Non-pigmented ciliary epithelial cell (primary cell): ENCODE results near the gene USP7.
"Not testable (repeated sequence)": the region's sequence is repeated elsewhere in the genome, so short reads cannot be mapped to it uniquely, and the experiment has no call there.

Experiments
- DNase-seq: peaks from one replicate; pipeline ENCODE4 v3.0.0-alpha.2; 2010; ENCODE audit warnings: low read depth

Gene USP7

GRCh38 chr16:8972843-8973586 is 9.3 kb upstream of the USP7 start:
- no peak for DNase-seq

- DNase-seq, result no peak
These were observed 7.7 kb upstream of the USP7 start for GRCh38 chr16:8971416-8971815.

- not testable (repeated sequence) for DNase-seq
These were observed 5.6 kb upstream of the USP7 start for GRCh38 chr16:8969202-8969897.

GRCh38 chr16:8968054-8968453 is 4.3 kb upstream of the USP7 start:
- DNase-seq, result not testable (repeated sequence)

- no peak for DNase-seq
These were observed 3.6 kb upstream of the USP7 start for GRCh38 chr16:8967132-8967821.

GRCh38 chr16:8966817-8967131 is 3.1 kb upstream of the USP7 start:
- DNase-seq, result no peak

GRCh38 chr16:8964462-8964861 is 756 bp upstream of the USP7 start:
- no peak for DNase-seq

- no peak for DNase-seq
These were observed 491 bp downstream of the USP7 start for GRCh38 chr16:8963010-8963820.

- DNase-seq, result no peak
These were observed 1.2 kb downstream of the USP7 start for GRCh38 chr16:8962393-8963009.

GRCh38 chr16:8961811-8962390 is 1.8 kb downstream of the USP7 start:
- DNase-seq, result no peak

GRCh38 chr16:8960788-8961109 is 3.0 kb downstream of the USP7 start:
- no peak for DNase-seq

- no peak for DNase-seq
These were observed 3.6 kb downstream of the USP7 start for GRCh38 chr16:8959921-8960787.

- DNase-seq, result no peak
These were observed 5.2 kb downstream of the USP7 start for GRCh38 chr16:8958344-8959167.

- DNase-seq, result no peak
These were observed 6.1 kb downstream of the USP7 start for GRCh38 chr16:8957509-8958157.

- DNase-seq, result no peak
These were observed 6.7 kb downstream of the USP7 start for GRCh38 chr16:8957063-8957397.

GRCh38 chr16:8956265-8957062 is 7.2 kb downstream of the USP7 start:
- no peak for DNase-seq

- no peak for DNase-seq
These were observed 7.9 kb downstream of the USP7 start for GRCh38 chr16:8955828-8956227.

GRCh38 chr16:8953064-8953463 is 10.6 kb downstream of the USP7 start:
- no peak for DNase-seq
